ENCODE data around the gene MICALL1.

MICALL1 gene, protein sequence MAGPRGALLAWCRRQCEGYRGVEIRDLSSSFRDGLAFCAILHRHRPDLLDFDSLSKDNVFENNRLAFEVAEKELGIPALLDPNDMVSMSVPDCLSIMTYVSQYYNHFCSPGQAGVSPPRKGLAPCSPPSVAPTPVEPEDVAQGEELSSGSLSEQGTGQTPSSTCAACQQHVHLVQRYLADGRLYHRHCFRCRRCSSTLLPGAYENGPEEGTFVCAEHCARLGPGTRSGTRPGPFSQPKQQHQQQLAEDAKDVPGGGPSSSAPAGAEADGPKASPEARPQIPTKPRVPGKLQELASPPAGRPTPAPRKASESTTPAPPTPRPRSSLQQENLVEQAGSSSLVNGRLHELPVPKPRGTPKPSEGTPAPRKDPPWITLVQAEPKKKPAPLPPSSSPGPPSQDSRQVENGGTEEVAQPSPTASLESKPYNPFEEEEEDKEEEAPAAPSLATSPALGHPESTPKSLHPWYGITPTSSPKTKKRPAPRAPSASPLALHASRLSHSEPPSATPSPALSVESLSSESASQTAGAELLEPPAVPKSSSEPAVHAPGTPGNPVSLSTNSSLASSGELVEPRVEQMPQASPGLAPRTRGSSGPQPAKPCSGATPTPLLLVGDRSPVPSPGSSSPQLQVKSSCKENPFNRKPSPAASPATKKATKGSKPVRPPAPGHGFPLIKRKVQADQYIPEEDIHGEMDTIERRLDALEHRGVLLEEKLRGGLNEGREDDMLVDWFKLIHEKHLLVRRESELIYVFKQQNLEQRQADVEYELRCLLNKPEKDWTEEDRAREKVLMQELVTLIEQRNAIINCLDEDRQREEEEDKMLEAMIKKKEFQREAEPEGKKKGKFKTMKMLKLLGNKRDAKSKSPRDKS

DNA sequence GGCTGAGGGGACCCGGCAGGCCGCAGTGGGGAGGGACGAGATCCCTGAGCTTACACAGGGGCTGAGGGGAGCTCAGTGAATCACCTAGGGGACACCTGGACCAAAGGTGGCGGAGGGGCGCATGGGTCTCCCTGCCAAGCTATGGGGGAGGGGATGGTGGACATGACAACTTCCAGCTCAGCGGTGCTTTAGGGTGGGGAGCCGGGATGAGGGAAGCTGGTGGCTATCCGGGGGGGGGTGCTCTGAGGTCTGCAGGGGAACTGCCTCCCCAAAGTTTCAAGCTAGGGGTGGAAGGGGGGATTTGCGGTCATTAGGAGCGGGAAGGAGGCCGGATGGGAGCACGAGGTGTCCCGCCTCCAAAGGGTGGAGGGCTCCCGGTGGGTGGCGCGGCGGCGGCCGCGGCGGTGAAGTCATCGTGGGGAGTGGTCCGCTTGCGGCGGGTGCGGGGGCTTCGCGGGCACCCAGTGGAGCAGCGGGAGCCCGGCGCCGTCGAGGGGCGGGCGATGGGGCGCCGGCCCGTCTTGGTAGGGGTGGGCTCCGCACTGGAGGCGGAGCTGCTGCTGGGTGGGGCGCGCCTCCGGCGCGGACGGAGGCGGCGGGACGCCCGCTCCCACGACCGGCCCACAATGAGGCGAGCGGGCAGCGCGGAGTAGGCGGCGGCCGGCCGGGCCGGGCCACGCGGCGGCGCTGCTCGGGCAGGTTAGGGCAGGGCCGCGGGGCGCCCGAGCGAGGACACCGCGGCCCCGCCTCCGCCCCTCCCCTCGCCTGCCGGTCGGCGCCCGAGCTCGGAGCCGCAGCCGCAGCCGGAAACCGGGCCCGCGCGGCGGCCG, at the start of gene MICALL1:
TSS of gene MICALL1 (plus strand) at position 764 of the 830 bp plus-strand sequence. CDS start 126 bp downstream, outside the sequence.
- DNase-seq, result peak; percentile 76

DNA sequence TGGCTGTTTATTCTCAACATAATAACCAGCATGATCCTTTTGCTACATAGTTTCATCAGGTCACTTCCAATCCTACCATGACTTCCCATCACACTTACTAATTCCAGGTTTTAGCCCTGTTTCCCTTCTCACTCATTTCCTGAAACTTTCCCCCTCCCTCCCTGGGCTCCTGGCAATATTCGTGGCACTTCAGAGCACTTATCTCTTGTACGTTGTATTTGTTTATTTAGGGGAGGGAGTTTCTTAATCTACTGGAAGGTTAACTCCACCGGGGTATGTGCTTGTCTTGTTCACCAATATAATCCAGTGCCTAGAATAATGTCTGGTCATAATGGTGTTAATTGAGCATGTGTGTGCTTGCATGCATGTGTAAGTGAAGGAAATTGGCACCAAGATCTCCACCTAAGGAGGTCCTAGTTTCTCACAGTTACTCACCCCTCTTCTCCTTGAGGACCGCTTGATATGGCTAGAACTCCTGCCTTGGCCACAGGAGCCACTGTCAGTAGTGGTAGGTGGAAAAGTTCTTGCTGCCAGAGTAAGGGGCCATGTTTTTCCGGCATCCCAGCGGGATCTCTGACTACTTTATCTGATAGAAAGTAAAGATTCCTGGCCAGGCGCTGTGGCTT, 45.2 kb upstream of the MICALL1 start:
- peak; percentile 13 for DNase-seq

DNA sequence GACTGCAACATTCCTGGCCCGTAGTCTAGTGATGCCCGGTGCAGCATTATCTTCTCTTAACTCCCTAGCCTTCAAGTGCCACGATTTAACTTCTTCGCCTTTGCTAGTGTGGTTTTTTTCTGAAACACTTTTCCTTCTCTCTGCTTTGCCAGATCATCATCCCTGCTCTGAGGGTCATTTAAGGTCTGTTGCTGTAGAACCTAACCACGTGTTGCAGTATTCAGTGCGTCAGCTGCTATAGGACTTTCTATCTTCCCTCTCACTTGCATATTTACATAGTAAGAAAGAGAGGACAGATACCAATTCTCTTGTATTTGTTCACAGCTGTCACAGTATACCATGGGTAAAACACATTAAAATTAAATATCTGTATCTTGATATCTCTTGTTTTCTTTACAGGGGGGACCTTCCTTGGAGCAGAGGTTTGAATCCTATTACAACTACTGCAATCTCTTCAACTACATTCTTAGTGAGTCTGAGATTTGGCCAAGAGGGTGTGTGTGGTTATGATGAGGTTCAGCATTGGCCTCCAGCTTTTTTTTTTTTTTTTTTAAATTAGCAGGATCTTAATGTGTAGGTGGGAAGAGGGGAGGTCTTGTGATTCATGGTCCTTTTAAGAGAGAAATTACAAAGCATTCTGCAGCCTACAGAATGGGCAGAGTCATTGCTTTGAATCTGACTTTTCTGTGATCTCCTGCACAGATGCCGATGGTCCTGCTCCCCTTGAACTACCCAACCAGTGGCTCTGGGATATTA, 43.3 kb upstream of the MICALL1 start:
- peak; percentile 23 for DNase-seq

DNA sequence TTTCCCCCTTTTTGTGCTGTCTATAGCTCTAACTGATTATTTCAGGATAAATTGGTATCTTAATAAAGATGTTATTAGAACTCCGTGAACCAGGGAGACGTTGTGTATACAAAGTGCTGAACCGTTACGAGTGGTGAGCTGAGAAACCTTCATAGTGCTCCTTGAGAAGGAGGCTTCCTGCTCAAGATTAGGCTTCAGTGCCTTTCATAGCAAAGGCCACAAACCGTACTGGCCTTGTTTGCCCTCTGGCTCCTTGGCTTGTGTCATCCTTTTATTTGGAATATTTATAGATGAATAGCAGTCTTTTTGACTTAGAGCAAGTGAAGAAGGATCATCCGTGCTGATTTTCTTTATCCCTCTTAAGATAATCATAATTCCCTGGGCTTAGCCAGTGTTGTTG, 40.6 kb upstream of the MICALL1 start:
- DNase-seq, result no peak

DNA sequence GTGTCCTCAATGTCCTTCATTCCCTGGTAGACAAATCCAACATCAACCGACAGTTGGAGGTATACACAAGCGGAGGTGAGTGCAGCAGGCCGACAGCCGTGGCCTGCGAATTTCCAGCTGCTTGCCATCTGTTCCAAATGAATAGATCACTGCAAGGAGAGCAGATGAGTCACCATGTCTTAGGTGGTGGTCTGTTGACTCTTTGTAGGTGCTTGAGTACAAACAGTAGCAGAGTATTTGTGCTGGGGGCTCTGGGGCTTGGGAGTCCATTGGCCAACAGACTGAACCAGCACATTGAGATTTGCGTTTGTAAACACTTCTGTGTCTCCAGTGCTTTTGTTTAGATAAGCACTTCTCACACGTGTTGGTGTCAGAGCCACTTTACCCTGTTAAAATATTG, 35.8 kb upstream of the MICALL1 start:
- DNase-seq, result peak; percentile 87

DNA sequence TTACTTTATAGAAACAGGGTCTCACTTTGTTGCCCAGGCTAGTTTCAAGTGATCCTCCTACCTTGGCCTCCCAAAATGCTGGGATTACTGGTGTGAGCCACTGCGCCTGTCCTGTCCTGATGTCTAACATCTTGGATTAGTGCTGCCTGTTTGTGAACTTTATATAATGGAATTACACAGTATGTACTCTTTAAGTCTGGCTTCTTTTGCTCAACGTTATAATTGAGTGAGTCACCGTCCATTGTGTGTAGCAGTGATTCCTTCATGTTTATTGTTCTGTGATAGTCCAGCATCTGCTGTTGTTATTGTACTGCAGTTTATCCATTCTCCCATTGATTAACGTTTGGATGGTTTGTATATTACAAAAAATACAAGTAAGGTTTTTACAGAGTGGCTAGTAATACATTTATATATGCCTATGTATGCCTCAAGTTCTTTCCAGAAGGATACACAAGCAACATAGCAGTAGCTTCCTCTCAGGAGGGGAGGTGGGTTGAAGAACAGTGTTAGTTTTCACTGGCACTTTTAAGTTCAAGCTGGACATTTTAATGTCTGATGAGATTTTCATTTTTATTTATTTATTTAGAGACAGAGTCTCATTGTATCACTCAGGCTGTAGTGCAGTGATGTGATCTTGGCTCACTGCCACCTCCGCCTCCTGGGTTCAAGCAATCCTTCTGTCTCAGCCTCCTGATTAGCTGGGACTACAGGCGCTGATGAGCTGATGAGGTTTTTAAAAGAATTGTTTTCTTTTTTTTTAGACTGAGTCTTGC, 25.2 kb upstream of the MICALL1 start:
- DNase-seq, result no peak

DNA sequence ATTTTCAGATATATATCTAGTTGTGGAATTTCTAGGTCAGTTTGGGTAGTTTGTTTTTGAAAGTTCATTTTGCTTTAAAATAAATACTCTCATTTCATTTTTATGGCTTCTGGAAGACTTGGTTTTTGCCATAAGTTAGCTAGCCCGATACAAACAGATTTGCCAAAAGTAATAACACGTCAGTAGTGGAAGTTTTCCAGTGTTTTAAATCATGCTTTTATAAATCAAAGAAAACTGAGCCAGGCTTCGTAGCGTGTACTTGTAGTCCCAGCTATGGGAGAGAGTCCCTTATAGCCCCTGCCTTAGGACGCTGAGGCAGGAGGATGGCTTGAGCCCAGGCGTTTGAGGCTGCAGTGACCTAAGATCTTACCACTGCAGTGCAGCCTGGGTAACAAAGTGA, 21.7 kb upstream of the MICALL1 start:
- DNase-seq, result no peak

DNA sequence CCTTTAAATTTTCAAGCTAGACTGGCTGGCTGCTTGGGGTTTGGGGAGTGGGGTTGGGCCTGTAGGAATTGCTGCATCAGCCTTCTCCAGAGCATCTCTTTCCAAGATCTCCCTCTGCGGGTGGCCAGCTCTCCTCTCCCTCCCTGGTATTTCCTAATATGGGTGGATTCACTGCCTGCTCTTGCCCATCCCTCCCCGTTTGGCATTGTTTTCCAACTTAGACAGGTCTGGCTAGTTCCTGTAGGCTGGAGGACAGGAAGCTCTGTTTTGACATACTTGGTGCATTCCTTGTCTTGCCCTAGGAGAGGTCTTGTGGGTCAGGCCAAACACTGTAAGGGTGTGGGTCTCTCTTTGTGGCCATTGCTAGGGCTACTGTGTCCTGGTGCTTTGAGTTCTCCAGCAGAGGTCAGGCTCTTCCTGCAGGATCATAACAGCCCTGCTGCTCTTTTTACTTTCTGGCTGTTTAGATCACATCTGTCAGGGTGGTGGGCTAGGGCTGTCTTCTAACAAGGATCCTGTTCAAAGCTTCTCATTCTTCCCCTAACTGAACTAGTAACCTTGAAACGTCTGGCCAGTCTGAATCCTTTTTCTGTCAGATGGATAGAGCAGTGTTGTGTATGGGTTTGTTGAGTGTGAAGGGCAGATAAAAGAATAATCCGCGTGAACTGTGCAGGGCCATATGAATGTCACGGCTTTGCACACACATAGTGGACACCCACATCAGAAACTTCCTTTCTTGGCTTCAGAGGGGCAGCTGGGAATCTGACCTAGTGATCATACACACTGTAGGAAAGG, 18.3 kb upstream of the MICALL1 start:
- no peak for DNase-seq

DNA sequence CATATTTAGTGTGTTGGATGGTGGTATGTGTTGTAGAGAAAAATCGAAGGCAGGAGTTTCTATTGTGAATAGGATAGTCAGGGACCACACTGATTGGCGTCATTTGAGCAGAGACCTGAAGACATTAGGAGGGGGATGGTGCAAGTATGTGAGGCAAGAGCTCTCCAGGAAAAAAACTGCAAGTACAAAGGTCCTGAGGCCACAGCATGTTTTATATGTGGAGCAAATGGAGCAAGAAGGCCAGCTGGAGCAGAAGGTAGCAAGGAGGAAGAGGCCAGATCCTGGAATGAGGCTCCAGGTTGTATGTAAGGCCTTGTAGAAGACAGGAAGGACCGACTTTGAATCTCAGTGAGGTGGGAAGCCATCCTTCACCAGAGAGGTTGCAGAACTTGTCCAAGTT, 14.2 kb upstream of the MICALL1 start:
- DNase-seq, result no peak

DNA sequence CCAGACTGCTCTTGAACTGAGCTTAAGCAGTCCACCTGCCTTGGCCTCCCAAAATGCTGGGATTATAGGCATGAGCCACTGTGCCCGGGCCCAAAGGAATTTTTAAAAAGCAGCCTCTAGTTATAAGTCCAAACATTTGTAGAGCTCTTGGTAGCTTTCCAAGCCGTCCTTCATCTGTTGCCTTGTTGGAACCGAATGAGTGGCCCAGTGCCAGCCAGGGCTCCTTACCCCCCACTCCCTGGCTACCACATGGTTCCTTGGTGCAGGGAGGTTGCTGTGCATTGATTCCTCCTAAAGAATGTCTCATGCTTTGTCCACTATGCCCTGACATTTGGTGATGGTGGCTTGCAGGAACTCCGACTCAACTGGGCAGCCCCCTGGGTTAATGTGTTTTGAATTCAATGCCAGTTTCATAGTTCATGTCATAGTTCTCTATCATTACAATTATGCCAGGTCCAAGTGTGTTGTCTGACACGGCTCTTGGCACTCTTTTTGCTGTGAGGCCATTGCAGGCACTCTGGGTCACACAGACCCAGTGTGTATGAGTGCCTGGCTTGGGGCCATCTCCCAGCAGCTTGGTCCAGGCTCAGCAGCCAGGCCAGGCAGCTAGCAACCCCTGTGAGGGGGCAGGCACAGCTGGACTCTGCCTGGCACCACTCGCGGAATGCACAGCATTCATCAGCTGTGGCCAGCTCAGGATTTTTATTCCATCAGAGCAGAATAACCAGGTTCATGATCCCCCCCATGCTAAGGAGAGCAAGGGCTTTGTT, 13.3 kb upstream of the MICALL1 start:
- no peak for DNase-seq

DNA sequence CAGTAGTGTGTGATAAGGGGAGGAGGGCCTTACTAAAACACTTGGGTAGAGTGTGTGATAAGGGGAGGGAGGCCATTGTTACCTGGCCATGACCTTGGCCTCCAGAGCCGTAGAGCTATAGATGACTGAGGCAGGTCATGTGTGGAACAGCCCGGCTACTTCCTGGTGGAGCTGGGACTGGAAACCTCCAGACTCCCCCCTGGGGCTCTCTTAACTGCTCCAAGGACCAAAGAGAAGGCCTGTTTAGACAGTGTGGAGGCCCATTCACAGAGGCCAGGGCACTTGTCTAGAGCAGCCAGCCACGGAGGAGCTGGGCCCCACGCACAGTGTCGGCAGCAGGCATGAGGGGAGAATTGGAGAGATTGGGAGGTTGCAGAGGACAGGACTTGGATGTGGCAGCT, 12.5 kb upstream of the MICALL1 start:
- no peak for DNase-seq

DNA sequence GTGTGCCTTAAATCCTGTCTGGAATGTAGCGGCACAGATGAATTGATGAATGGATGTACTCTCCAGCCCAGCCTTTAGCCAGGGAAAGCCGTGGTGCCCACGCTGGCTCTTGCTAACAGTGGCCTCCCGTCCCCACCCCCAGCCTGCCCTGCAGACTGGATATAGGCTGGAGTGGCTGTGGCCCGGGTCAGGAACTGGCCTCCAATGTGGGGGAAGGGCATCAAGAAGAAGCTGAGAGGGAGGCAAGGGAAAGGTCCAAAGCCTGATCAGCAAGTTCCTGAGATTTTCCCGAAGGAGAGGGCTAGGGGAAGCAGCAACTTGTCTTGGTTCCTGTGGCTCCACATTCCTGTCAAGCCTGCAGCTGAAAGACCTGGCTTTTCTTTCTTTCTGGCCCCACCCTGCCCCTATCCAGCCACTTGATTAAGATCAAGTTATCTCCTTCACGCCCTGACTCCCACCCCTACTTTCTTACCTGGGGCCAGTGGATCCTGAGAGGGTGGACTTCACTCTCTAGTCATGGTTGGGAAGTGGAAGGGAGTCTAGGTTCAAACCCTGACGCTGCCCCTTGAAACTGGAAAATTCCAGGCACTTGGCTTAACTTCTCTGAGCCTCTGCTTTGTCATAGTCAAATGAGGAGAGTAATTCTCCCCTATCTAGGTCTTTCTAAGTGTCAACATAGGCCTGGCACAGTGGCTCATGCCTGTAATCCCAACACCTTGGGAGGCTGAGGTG, 11.0 kb upstream of the MICALL1 start:
- DNase-seq, result no peak

DNA sequence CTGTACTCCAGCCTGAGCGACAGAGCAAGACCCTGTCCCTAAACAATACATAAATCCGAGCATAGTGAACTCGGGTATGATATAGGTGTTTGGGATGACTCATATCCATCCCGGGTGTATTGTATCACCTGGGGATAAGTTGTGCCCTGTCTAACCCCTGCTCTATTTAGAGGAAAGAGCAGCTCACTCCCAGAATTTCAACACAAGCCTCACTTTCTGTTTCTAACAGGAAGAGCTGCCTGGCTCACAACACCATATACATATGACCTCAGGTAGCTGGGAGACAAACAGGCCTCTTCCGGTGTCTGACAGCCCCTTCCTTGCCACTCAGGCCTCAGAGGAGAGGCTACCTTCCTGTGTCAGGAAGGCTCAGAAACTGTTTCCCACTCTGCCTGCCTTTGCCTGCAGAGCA, 9.9 kb upstream of the MICALL1 start:
- peak; percentile 72 for DNase-seq

DNA sequence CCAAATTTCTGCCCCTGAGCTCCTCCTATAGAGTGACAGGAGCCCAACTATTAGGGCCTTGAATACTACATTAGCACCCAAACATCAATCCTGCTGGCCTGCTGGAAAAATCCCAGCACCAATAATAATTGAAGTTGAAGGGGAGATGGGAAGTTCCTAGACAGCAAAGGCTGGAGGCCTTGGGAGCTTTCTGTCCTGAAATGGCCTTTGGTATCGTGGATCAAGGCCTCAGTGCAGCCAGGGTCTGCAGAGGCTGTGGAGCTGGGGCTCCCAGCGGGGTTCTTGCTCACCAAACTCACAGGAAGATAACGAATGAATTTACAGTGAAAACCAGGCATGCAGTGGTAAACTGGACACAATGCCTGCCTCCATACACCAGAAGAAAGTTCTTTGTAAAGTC, 9.2 kb upstream of the MICALL1 start:
- DNase-seq, result no peak

DNA sequence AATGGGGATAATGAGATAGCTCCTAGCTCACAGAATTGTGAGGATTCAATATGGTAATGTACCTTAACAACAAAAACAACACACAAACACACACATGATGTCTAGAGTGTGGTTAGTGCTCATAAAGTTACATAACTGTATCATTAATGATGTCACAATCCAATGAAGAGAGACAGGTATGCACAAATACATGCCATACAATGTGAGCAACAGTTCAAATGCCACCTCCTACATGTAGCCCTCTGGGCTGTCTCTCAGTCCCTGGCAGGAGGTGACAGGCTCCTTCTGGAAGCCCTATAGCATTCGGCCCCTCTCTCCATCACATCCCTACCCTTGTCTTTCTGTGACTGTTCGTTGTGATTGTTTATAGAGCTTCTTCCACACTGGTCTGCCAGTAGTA, 8.3 kb upstream of the MICALL1 start:
- no peak for DNase-seq

DNA sequence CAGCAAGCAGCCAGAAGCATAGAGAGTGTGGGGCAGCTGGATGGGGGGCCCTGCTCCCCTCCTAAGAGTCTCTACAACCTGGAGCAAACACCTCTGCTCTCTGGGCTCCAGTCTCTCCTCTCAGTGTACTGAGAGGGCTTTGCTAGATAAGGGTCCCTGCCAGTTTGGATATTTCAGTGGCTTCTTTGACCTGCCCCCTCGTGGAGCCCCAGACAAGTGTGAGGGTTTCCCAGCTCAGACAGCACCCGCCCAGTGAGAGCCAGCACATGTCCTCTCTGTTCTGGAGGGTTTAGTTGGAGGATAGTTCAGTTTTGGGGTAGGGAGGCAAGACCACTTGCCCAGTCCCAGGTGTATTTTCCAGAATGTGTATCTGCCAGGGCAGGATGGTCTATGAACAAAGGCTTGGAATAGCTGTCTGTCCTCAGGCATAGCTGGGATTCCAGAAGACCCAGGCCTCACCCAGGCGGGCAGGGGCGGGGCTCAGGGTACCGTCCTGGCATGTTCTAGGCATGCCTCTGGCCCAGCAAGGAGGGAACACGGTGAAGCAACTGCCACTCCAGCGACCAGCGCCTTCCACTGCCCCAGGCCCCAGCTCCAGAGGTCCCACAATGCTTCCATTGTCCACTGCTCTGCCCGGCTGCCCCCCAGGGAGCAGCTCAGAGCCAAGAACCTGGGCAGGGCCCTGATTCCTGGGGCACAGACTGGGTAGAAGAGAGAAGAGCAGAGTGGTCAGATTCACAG, 7.5 kb upstream of the MICALL1 start:
- DNase-seq, result no peak

DNA sequence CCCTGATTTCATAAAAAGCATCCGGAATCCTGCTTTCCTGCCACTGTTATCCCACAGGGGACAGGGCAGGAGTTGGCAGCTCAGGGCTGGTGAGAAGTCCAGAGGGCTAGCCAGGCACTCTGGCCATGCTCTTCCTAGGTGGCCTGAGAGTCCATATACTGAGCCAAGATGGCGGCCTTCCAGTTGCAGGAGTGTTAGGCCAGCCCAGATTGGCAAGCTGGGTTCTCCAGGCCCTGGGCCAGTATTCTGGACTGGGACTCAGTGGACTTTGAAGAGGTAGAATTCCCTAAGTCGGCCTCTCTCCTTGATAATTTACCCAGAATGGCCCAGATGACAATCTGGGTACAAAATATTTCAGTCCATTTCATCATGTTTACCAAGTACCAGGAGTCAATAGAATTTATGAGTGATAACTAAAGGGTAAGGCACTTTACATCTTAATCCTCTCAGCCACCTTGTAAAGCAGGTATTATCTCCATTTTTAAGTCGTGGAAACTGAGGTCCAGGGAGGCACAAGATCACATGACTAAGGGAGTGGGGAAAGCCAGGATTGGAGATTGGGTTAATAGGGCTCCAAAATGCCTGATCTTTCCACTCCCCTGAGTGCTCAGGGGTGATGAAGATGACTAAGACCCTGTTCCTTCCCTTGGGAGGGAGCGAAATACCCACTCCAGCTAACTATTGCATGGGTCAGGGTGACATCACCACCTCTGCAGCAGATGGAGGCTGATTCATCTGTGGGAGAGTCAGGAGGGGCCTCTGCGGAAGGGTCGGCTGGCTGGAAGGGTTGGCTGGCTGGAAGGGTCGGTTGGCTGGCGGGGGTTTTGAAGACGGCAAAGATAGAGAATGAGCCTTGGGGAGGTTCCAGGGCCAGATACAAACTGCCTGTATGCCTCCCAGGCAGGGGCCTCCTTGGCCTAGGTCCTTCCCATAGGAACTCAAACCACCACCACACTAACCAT, 1.2 kb upstream of the MICALL1 start:
- peak; percentile 47 for DNase-seq

Data from DMS53 (cell line).